IMR-90 (cell line): ENCODE results near the gene GRID1. TPM values are rescaled to one million over a fixed set of nuclear protein-coding genes. Genes with fewer than 3 reads are reported as not detected.

Experiments
- ATAC-seq: fragments of 200-7000 bp; cut with Tn5 transposase; 2 replicates; pipeline ENCODE4 v1.9.1; 2020; ENCODE audit warnings: low read depth, mild to moderate bottlenecking, moderate library complexity
- BruUV-seq: library from RNA; stranded (reverse); fragments of 400-500 nt; replicated peaks from 2 replicates; lab custom pipeline; 2021; lab: Mats Ljungman, UMichigan
- CTCF ChIA-PET: fragments of 300-600 bp; formaldehyde crosslinking; extraction: SDS; loops from one replicate; lab custom pipeline; 2021; ENCODE audit warnings: antibody characterized with exemption; lab: Yijun Ruan, JAX
- POLR2A ChIA-PET: fragments of 300-600 bp; sonication (Branson Sonifier 250); formaldehyde crosslinking; loops from one replicate; lab custom pipeline; 2022; ENCODE audit warnings: antibody characterized with exemption; ENCODE audit not compliant: unreplicated experiment; lab: Charles Lee
- DNase-seq: peaks from one replicate; pipeline ENCODE4 v3.0.0; 2013
- H2AFZ ChIP-seq: replicated peaks from 2 replicates; pipeline ENCODE3; 2013; ENCODE audit warnings: low read length, mild to moderate bottlenecking; ENCODE audit not compliant: poor library complexity
- H2AK5ac ChIP-seq: 2 replicates; pipeline ENCODE4 v1.6.1; 2013; ENCODE audit warnings: low read depth, low read length, inconsistent platforms
- H2AK9ac ChIP-seq: replicated peaks from 2 replicates; pipeline ENCODE3; 2013; ENCODE audit warnings: mild to moderate bottlenecking, low read depth, low read length, moderate library complexity; ENCODE audit not compliant: poor library complexity
- H2BK120ac ChIP-seq: 2 replicates; pipeline ENCODE4 v1.6.1; 2013; ENCODE audit warnings: low read depth, low read length, inconsistent platforms
- H2BK15ac ChIP-seq: 3 replicates; pipeline ENCODE4 v1.6.1; 2013; ENCODE audit warnings: low read depth, low read length, inconsistent platforms
- H2BK20ac ChIP-seq: 2 replicates; pipeline ENCODE4 v1.6.1; 2013; ENCODE audit warnings: low read depth, mild to moderate bottlenecking, inconsistent platforms, low read length, moderate library complexity
- H2BK5ac ChIP-seq: 2 replicates; pipeline ENCODE4 v1.6.1; 2013; ENCODE audit warnings: mild to moderate bottlenecking, low read depth, low read length, inconsistent platforms; ENCODE audit not compliant: poor library complexity, severe bottlenecking
- H3K14ac ChIP-seq: replicated peaks from 2 replicates; pipeline ENCODE4 v1.6.1; 2013; ENCODE audit warnings: low read depth, low read length, inconsistent platforms
- H3K18ac ChIP-seq: 2 replicates; pipeline ENCODE4 v1.6.1; 2013; ENCODE audit warnings: low read depth, low read length, control low read depth
- H3K23ac ChIP-seq: 2 replicates; pipeline ENCODE4 v1.6.1; 2013; ENCODE audit warnings: low read depth, low read length, inconsistent platforms
- H3K27ac ChIP-seq: 2 replicates; pipeline ENCODE4 v1.5.1; 2013; ENCODE audit warnings: mild to moderate bottlenecking, control low read depth, low read length; ENCODE audit not compliant: insufficient read depth
- H3K27me3 ChIP-seq: 2 replicates; pipeline ENCODE4 v1.6.1; 2013; ENCODE audit warnings: low read length; ENCODE audit not compliant: control insufficient read depth, insufficient read depth
- H3K36me3 ChIP-seq: 2 replicates; pipeline ENCODE4 v1.6.1; 2013; ENCODE audit warnings: low read length, mixed read lengths; ENCODE audit not compliant: control insufficient read depth, insufficient read depth
- H3K4ac ChIP-seq: 2 replicates; pipeline ENCODE4 v1.6.1; 2013; ENCODE audit warnings: low read depth, low read length, inconsistent platforms
- H3K4me1 ChIP-seq: 2 replicates; pipeline ENCODE4 v1.6.1; 2013; ENCODE audit warnings: low read length, mixed read lengths; ENCODE audit not compliant: control insufficient read depth, insufficient read depth
- H3K4me2 ChIP-seq: 2 replicates; pipeline ENCODE4 v1.6.1; 2013; ENCODE audit warnings: low read depth, mild to moderate bottlenecking, control low read depth, low read length, moderate library complexity
- H3K4me3 ChIP-seq: 2 replicates; pipeline ENCODE4 v1.5.1; 2013; ENCODE audit warnings: low read depth, mild to moderate bottlenecking, control low read depth, low read length, moderate library complexity; ENCODE audit not compliant: insufficient read depth
- H3K56ac ChIP-seq: 2 replicates; pipeline ENCODE4 v1.6.1; 2013; ENCODE audit warnings: low read length, inconsistent platforms; ENCODE audit not compliant: insufficient read depth; ENCODE audit errors: extremely low read depth
- H3K79me1 ChIP-seq, 2 experiments: 2 replicates each; pipeline ENCODE4 v1.6.1; 2013; ENCODE audit warnings: low read length in 2 of 2, inconsistent platforms in 1 of 2, low read depth in 1 of 2
- H3K9ac ChIP-seq: 2 replicates; pipeline ENCODE4 v1.6.1; 2013; ENCODE audit warnings: low read depth, low read length, control low read depth
- H3K9me1 ChIP-seq: 2 replicates; pipeline ENCODE4 v1.6.1; 2013; ENCODE audit warnings: low read length, inconsistent platforms; ENCODE audit not compliant: insufficient read depth
- H3K9me3 ChIP-seq: 2 replicates; pipeline ENCODE4 v1.6.1; 2013; ENCODE audit warnings: low read length; ENCODE audit not compliant: control insufficient read depth, insufficient read depth
- H4K20me1 ChIP-seq: 2 replicates; pipeline ENCODE4 v1.6.1; 2013; ENCODE audit warnings: low read length, inconsistent platforms; ENCODE audit not compliant: insufficient read depth
- H4K5ac ChIP-seq: 2 replicates; pipeline ENCODE4 v1.6.1; 2013; ENCODE audit warnings: mild to moderate bottlenecking, low read depth, low read length, control low read depth
- H4K8ac ChIP-seq, 2 experiments: 2 replicates each; pipeline ENCODE4 v1.6.1; 2013; ENCODE audit warnings: low read depth in 2 of 2, low read length in 2 of 2, control low read depth in 1 of 2, inconsistent platforms in 1 of 2
- H4K91ac ChIP-seq: 2 replicates; pipeline ENCODE4 v1.6.1; 2013; ENCODE audit warnings: low read depth, low read length, inconsistent platforms; ENCODE audit not compliant: insufficient read depth
- BHLHE40 ChIP-seq: fragments of 150-350 bp; IDR thresholded peaks from 2 replicates; pipeline ENCODE4 v1.6.1; 2016; ENCODE audit warnings: mild to moderate bottlenecking, low read depth, low read length
- CEBPB ChIP-seq: IDR thresholded peaks from 2 replicates; pipeline ENCODE4 v1.6.1; 2012; ENCODE audit warnings: low read depth, low read length, improper control_type of control experiment
- CHD1 ChIP-seq: IDR thresholded peaks from 2 replicates; pipeline ENCODE4 v1.6.1; 2012; ENCODE audit warnings: low read depth, low read length, improper control_type of control experiment
- CTCF ChIP-seq: conservative IDR thresholded peaks from 2 replicates; pipeline ENCODE4 v1.5.1; 2012; ENCODE audit warnings: mild to moderate bottlenecking, low read depth, low read length, improper control_type of control experiment
- ELK1 ChIP-seq: fragments of 150-350 bp; IDR thresholded peaks from 2 replicates; pipeline ENCODE4 v1.6.1; 2016; ENCODE audit warnings: low read depth, mild to moderate bottlenecking, low read length, moderate library complexity, borderline replicate concordance
- FOS ChIP-seq: fragments of 150-350 bp; IDR thresholded peaks from 2 replicates; pipeline ENCODE4 v1.6.1; 2016; ENCODE audit warnings: low read depth, low read length
- MAFK ChIP-seq: IDR thresholded peaks from 2 replicates; pipeline ENCODE4 v1.6.1; 2012; ENCODE audit warnings: low read depth, low read length, improper control_type of control experiment
- MAZ ChIP-seq: IDR thresholded peaks from 2 replicates; pipeline ENCODE4 v1.6.1; 2012; ENCODE audit warnings: low read depth, mild to moderate bottlenecking, low read length, improper control_type of control experiment, moderate library complexity, borderline replicate concordance
- MXI1 ChIP-seq: IDR thresholded peaks from 2 replicates; pipeline ENCODE4 v1.6.1; 2012; ENCODE audit warnings: low read depth, mild to moderate bottlenecking, low read length, moderate library complexity, borderline replicate concordance
- NFE2L2 ChIP-seq: fragments of 150-350 bp; IDR thresholded peaks from 2 replicates; pipeline ENCODE4 v1.6.1; 2016; ENCODE audit warnings: low read depth, mild to moderate bottlenecking, low read length
- POLR2A ChIP-seq: IDR thresholded peaks from 2 replicates; pipeline ENCODE4 v1.6.1; 2012; ENCODE audit warnings: mild to moderate bottlenecking, low read depth, low read length
- RAD21 ChIP-seq: IDR thresholded peaks from 2 replicates; pipeline ENCODE4 v1.6.1; 2012; ENCODE audit warnings: low read length, improper control_type of control experiment
- RCOR1 ChIP-seq: IDR thresholded peaks from 2 replicates; pipeline ENCODE4 v1.6.1; 2012; ENCODE audit warnings: mild to moderate bottlenecking, low read length, improper control_type of control experiment; ENCODE audit not compliant: insufficient replicate concordance
- RFX5 ChIP-seq: IDR thresholded peaks from 2 replicates; pipeline ENCODE4 v1.8.0; 2012; ENCODE audit warnings: low read depth, mild to moderate bottlenecking, low read length, moderate library complexity
- SMC3 ChIP-seq: fragments of 150-350 bp; IDR thresholded peaks from 2 replicates; pipeline ENCODE4 v1.6.1; 2016; ENCODE audit warnings: low read depth, mild to moderate bottlenecking, antibody characterized with exemption, low read length, moderate library complexity
- USF2 ChIP-seq: fragments of 150-350 bp; IDR thresholded peaks from 2 replicates; pipeline ENCODE4 v1.6.1; 2017; ENCODE audit warnings: mild to moderate bottlenecking, antibody characterized with exemption, low read length, low read depth
- WGBS, 2 experiments: methylation state at CpG; one replicate each; pipeline versions ENCODE4 v1.1.5 to v1.1.7; 2013; ENCODE audit warnings: missing lambda C conversion rate in 2 of 2; ENCODE audit not compliant: insufficient read length in 1 of 2; ENCODE audit errors: extremely low coverage in 2 of 2; 5-methylcytosine and 5-hydroxymethylcytosine counted together
- dilution Hi-C: fragments of 300-500 bp; cut with HindIII; formaldehyde crosslinking; loops from one replicate; pipeline ENCODE4 v1.14.3; 2018; ENCODE audit warnings: low sequenced_read_pairs; ENCODE audit not compliant: unreplicated experiment
- in situ Hi-C: fragments of 300-500 bp; cut with MboI; formaldehyde crosslinking; loops from 3 replicates; pipeline ENCODE4 v1.14.3; 2019; ENCODE audit warnings: low sequenced_read_pairs, inconsistent platforms, mixed read lengths
- intact Hi-C: fragments of 100-400 bp; cut with micrococcal nuclease; formaldehyde crosslinking; loops from 2 replicates; pipeline ENCODE4 v1.10.0; 2022
- polyA plus RNA-seq, 3 experiments: library from polyadenylated mRNA; depleted of rRNA; stranded (reverse); fragments of >200 nt; gene quantifications; 2 replicates each; pipeline ENCODE4 v1.2.3, GENCODE V29; 2012; ENCODE audit warnings: low replicate concordance in 1 of 3
- total RNA-seq: library from RNA; depleted of rRNA; stranded (reverse); fragments of >200 nt; gene quantifications from 2 replicates; pipeline ENCODE4 v1.2.3, GENCODE V29; 2012

The GRID1 gene
- total and polyA plus RNA-seq, 2 of the 4 experiments (the other 2 are of a cell fraction) = not detected

DNA sequence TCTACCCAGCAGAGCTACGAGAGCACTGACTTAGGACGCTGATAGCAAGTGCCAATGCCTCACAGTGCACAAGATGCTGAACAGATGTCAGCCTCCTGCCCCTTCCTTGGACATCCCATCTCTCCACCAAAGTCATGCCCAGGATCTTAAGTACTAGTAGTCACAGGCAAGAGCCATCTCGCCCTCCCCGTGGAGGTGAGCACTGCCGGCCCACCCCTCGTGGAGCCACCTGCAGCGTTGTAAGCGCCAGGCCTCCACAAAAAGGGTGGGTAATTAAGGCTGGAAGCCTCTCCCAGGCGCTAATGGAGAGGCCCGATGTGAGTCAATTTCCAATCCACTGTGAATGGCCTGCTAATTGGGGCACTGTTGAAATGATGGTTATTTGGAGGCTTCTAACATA is 156.2 kb downstream of the GRID1 start:
- Histone ChIP-seq H4K5ac (no peak overlapping the region), H3K9ac (no peak overlapping the region), H3K18ac (no peak overlapping the region), H3K4me1 (no peaks in the 10 kb centered on the region), H4K20me1 (no peaks in the 10 kb centered on the region), H3K27ac (no peak overlapping the region), H3K9me3 (no peaks in the 10 kb centered on the region), H3K23ac (no peak overlapping the region), H3K56ac (no peak overlapping the region), H3K4me2 (no peak overlapping the region), H3K27me3 (no peaks in the 10 kb centered on the region), H4K91ac (no peak overlapping the region), H2BK120ac (no peak overlapping the region), H2BK15ac (no peak overlapping the region), H2BK20ac (no peak overlapping the region), H2AK5ac (no peak overlapping the region), H3K9me1 (no peaks in the 10 kb centered on the region), H3K4ac (no peak overlapping the region), H3K79me1 (no peaks in the 10 kb centered on the region), H2AFZ (no peak overlapping the region), H2AK9ac (no peak overlapping the region), H2BK5ac (no peak overlapping the region), H3K4me3 (no peak overlapping the region), H3K14ac (no peak overlapping the region), H4K8ac (no peak overlapping the region), H3K36me3 (no peaks in the 10 kb centered on the region)
- POLR2A ChIA-PET = no interaction called here
- intact Hi-C loops (no loop called here), in situ Hi-C loops (no loop called here), dilution Hi-C loops (no loop called here)
- ATAC-seq (no peak), DNase-seq (no peak)
- CTCF ChIA-PET = no interaction called here
- TF ChIP-seq MAFK (no peak), USF2 (no peak), RAD21 (no peak), RFX5 (no peak), FOS (no peak), CTCF (no peak), MXI1 (no peak), ELK1 (no peak), NFE2L2 (no peak), SMC3 (no peak), BHLHE40 (no peak), RCOR1 (no peak), CHD1 (no peak), POLR2A (no peak), MAZ (no peak), CEBPB (no peak)
- BruUV-seq = no TSS peak
- WGBS, 2 experiments = 52% methylated on average over 6 of the region's 10 CpGs; no CpG with 5 or more reads in 1 of the 2 experiments
